ENCODE measurements around the gene HERPUD1.

- no peak for TF ChIP-seq CTCF (IDR thresholded peaks at IDR 0.05)
- TF ChIP-seq POLR2A (IDR thresholded peaks at IDR 0.05), result no peak
These were observed 1.3 kb upstream of the HERPUD1 start for GRCh38 chr16:56930486-56931270.

Measured in uterus (tissue), 2 donors.